GM21717 (cell line): Measurements from ENCODE around the gene ZIC1.
A peak's percentile ranks its signal among the peaks of the same experiment; 100 is the strongest.

Experiments
- ATAC-seq: cut with Tn5 transposase; IDR thresholded peaks from one replicate; pipeline ENCODE4 v1.9.1; 2021; ENCODE audit warnings: mild to moderate bottlenecking, moderate library complexity; ENCODE audit not compliant: unreplicated experiment

The ZIC1 gene

DNA sequence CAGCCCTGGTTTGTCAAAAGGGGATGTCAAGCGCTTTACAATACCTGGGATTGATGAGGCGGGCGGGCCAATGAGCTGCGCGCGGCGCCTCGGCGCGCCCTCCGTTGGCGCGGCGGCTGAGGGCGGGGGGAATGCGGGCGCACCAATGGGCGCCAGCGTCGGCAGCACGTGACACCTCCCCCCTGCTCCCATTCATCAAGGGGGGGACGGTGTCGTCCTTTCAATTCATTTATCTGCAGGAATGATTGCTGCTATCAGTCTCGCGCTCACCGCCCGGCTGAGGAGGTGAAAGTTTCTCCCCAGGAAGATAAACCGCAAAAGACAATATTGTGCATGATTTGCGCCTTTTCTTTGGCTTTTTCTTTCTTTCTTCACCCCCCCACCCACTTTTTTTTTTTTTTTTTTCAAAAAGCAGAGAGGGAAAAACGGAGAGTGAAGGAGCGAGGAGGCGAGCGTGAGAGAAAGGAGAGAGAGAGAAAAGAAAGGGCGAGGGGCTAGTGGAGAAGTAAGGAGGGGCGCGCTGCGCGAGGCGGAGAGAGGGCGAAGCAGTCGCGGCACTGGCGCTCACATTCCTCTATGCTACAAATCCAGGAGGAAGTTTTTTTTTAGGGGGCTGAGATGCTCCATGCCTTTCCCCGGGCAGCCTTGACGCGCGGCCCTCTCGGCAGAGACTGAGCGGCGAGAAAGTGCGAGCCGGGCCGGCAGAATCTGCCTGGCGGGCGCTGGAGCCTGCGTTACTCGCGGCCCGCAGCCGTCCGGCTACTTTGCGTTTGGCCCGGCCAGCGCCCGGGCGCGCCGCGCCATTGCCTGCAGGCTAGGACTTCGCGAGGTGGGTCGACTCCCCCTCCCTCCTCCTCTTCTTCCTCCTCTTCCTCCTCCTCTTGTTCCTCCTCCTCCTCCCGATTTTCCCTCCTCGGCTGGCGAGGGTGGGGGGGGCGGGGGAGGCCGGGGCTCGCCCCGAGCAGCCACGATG is at the start of gene ZIC1:
Gene ZIC1 (plus strand): TSS at position 223 of the 973 bp plus-strand sequence. CDS start 748 bp downstream, at position 971.
- ATAC-seq, result no peak

DNA sequence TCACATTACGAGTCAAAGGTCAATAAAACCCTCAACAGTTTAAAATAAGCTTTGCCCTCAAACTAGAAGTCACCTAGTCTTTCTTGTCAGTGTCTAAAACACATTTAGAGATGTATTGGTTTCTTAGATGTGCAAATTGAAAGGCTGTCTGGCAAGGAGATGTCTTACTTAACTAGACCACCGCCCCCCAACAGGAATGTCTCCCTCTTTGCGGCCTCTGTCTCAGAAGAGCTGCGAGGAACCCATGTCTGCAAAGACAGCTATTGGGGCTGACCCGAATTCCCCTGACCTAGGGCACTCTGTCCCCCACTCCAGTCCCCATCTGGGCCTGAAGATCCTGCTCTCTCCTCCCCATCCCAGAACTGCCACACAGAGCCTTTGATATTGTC is 49.1 kb upstream of the ZIC1 start:
- no peak for ATAC-seq

DNA sequence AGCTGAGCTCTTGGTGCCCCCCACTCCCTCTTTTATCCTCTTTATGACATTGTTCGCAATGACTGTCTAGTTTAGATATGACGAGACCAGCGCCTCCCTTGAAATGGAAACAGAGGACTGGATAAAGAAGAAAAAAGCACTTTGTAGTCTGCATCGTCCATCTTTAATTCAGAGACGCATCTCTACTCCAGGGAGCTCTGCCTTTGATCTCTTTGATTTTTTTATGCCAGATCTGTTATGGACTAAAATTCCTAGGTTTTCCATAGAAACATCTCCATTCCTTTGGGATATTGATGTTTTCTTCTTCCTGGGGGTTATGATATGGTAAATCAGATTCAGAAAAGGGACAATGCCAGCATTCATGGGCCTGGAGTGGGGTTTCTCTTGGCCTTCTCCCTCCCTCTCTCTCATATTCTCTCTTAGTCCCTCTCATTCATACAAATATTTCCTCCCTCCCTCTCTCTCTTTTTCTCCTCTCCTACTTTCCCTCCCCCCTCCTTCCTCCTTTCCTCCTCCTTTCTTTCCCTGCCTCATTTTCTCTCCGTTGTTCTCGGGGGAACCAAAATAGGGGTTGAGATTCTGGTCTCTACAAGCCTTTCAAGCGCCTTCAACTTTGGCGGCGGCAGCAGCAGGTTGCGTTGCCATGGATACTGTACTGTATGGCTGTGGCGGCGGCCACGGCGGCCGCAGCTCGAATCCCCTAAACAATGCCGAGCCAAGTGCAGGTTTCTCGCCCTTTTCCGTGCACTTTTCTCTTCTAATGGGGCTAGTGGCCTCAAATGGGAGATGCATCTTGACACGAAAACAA is 48.3 kb upstream of the ZIC1 start:
- no peak for ATAC-seq

DNA sequence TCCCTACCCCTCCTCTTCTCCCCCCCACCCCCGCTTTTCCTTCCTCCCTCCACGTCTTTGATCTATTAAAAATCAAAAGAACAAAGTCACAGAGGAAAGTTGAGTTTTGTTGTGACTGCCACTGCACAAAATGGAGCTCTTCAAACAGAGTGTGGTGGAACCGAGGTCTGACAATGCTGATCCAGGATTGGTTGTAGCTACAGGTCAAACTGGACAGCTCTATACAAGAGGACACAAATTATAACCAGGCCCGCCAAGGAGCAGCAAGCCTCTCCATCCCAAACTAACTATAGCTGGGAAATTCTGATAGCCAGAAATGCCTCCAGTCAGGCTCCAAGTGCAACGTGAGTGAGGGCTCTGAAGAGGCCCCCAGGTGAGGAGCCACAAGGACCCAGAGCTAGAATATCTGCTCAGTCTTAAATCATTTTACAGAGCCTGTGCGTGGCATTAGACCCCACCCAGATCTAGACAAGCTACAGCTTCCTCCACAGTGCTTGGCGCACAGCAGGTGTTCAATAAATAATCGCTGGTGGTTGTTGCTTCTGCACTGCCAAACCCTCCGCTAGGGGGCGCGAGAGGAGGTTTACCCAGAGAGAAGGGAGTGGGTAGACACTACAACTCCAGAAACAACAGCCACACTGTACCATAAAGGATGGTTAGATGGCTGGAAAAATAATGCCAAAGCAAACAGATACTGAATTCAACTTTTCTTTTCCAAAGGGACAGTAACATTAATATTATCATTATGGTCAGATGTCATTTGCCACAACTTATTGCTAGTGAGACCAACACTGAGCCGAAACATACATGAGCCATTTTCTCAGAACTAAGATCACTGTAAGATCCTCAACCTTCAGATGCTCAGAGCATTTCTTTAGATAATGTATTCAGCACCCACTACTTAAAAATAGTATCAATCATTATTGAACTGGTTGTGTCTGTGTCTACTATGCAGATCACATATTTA is 47.4 kb upstream of the ZIC1 start:
- ATAC-seq, result peak; percentile 74

DNA sequence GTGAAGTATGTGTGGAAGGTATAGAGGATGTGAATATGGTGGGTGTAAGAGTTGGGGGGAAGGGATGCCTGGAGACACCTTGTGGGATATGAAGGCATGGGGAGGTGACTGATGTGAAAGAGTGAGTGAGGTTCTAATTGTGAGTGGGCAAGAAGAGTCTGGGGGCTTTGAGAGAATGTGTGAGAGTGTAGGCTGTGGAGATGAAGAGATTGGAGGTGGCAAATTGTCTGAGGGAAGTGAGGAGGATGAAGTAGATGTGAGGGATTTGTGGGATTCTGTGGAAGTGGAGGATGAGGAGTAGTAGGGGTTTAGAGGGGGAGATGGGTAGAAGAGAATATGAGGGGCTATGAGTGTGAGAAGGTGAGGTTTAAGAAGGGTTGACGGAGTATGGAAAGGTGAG is 44.4 kb upstream of the ZIC1 start:
- no peak for ATAC-seq

DNA sequence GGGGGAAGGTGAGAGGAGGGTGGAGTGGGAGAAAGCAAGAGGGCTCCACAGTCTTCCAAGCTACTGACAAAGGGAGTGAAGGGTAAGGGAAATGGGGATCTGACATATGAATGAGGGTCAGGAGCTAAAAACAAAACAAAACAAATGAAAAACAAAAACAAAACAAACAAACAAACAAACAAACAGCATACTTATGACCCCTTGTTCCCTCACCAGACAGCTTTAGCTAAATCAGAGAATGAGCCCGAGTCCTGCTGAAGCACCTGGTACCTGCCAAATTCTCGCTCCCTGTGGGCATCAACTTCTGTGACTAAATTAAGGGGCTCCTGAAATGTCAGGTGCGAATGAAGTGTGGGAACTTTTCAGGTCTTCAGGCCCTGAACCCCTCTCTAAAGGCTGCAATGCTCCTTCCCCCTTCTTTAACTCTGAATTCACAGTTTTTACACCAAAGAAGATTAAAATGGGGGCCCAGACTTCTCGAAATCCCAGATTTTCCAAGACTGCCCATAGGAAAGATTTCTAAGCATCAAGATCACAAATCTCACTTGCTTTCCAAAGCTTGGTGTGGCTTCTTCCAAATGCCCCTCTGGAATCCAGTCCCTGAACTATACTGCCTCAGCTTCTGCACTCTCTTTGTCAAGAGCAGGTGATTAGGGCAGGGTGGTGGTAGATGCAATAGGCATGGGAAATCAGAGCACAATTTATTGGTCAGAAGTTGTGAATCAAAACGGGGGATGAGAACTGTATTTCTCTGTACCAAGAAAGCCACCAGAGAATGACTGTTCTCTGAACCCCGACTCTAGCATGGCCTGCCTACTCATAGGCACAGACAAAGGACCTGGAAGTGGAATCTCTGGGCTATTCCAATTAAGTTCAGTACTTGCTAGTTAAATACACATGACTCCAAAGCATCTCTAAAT is 43.7 kb upstream of the ZIC1 start:
- no peak for ATAC-seq

DNA sequence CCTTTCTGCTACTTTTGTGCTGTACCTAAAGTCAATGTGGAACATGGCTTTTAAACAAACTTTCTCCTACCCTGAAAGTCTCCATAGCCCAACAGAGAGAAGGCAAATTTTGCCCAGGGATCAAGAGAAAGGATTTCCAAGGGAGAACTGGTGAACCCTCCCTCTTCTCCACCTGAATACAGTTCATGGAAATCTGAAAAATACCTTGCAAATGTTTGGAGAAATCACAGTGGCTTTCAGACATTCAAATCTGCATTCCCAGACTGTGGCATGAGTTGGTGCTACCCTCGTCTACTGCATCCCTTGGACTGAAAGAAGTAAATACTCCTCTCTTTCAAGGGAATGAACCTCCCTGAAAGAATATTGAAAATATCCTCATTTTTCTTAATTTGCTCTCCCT is 41.5 kb upstream of the ZIC1 start:
- ATAC-seq, result no peak

DNA sequence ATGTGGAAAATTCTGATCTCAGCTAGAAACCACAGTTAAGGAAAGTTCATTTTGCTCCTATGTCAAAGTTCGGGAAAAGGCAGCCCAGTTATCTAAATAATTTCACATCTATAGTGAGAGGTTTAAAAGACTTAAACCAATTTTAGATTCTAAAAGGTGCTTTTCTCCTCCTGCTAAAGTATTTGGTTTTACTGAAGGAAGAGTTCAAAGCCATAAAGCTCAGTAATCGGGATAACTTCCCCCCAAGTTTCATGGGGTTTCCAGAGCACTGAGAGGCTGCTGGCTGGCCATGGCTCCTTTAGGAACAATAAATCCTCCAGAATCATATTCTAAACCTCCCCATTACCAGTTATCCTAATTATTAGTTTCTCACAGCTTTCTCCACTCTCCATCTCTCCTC is 41.0 kb upstream of the ZIC1 start:
- ATAC-seq, result no peak

DNA sequence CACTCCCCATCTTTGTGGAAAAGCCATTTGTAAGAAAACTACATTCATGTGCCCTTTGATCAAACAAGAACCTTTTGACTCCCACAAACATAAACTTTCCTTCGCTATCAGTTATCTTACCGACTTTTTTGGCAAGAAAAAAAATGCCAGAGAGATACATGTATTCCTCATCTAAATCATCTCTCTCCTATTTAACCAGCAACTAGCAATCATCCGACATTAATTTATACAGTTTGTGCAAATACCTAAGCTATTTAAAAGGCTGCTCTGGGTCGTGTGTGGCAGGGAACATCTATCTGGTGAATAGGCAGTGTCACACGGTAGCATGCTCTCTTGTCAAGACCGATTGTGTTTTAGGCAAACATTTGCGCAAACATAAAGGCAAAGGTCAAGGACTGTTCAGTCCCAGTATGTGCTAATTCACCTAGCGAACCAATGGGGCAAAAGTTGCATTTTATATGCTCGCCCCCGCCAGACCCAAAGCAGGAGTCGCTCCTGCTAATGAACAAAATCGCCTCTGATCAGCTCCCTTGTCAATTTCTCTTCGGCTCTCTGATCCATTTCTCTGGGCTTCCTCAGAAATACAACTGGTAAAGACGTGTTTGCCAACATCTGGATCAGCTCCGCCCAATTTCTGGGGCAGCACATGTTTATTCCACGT is 40.5 kb upstream of the ZIC1 start:
- ATAC-seq, result no peak

DNA sequence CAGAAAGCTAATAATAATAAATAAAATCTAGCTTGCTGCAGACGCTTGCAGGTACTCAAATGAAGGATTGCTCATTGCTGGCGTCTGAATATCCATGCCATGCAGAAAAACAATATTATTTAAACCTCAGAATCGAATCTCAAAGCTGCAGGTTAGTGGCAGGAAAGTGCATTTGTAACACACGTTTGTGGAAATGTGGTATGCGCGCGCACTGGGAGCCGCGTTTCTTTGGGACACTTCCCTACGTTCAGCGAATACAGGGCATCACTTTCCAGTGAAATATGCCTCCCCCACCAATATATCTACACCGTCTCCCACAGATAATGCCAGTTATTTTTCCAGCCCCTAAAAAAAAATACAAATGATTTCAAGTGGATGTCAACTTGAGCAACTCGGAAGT is 39.9 kb upstream of the ZIC1 start:
- ATAC-seq, result no peak

DNA sequence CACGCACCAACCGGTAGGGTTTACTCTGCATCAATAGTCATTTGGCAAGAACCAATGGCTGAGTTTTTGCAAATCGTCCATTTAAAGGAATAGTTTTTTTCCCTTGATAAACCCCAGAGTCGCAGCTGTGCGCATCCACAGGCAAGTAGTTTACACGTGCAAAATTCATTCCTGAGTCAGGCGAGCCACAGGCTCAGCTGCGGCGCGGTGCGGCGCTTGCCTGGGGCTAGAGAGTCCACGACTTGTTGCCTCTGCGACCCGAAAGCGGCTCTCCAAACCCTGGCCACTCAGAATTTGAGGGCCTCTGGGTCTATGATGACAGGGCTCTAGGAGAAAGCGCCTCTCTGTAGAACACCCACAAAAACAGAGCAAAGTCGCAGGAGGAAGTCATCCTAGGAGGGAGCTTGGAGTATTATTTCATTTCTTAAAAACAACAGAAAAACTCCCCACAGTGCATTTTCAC is 39.5 kb upstream of the ZIC1 start:
- ATAC-seq, result no peak

DNA sequence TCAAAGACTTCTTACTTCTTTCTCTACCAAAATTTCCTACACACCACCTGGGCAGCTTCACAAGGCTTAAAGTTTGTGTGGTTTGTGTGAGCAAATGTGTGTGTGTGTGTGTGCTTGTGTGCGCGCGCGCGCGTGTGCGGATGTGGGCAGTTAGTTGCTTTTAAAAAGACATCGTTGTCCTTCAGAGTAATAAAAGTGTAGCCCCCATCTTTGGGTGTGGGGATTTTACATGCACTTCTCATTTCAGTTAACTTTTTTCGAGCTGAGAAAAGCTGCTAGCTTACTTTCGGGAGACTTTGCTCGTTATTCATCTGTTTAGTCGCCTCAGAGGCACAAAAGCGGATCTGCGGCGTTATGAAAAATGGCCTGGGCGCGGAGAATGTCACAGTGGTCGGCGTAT is 38.8 kb upstream of the ZIC1 start:
- no peak for ATAC-seq

DNA sequence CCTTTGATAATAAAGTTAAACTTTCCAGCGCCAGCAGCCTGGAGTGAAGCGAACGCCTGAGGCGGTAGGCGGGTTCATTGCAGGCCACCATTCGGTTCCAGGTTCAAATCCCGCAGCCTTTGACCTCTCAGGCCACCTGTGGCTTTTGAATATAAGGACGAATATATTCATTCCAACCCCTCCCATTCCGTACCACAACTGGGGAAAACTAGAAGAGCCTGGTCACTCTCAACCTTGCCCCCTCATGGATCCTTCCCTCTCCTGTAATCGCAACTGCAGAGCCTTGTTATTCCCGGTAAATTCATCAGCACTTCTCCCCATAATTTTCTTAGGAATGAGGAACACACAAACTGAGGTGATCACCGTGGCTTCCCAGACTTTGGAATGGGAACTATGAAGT is 38.0 kb upstream of the ZIC1 start:
- ATAC-seq, result no peak

DNA sequence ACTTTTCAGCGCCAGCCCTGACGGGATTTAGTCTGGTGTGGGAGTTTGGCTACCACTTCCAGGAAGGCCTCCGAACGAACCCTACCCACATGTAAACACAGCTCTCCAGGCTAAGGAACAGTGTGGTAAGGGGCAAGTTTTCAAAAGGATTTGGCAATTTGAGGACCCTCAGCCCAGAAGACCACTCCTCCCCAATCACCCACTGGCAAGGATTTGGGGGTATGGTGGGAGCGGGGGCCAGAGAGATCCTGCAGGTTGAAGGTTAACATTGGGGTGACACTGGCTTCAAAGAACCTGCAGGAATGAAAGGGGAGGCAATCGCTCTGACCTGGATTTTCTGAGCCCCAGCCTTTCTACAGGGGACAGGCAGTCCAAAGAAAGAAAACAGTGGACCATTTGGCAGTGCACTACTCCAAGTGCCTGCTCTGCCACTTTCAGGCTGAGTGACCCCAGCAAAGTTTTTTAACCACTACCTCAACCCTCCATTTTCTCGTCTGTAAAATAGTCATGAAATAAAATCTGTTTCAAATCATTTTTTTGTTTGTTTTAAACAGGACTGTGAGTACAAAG is 37.3 kb upstream of the ZIC1 start:
- no peak for ATAC-seq

DNA sequence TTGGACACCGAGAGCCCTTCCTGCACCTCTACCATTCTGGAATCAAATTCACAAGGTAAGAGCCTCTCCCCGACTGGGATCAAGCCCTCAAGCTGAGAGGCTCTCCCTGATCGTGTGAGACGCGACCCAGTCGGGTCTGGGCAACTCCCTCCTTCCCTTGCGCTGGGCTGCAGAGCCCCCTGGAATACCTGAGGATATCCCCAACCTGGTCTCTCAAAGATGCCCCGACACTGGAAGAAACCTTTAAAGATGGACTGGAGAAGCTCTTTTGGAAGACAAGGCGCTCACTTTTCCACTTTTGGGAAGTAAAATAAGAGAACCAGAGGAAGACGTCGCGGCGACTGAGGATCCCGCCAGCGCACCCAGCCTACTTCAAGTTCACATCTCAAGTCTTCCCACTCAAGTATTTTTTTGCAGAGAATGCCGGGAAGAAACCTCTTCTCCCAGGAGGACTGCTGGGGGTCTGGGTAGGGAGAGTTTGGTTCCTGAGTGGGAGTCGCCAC is 36.6 kb upstream of the ZIC1 start:
- ATAC-seq, result no peak

DNA sequence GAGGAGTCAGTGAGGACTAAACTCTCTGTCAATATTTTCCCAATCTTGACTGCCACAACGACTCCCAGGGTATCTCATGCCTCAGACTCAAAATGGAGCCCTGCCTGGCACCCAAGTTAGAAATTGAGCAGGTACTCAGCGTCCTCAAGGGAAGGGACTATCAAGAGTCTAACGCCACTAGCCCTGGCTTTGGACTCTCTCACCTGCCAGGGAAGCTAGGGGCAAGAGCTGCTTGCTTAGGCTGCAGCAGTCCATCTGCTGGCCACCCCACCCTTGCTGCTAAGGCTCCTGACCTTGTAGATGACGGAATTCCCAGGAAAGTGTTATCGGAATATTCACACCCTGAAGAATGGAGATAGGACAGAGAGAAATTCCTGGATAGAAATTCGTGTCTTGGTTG is 35.9 kb upstream of the ZIC1 start:
- ATAC-seq, result no peak

DNA sequence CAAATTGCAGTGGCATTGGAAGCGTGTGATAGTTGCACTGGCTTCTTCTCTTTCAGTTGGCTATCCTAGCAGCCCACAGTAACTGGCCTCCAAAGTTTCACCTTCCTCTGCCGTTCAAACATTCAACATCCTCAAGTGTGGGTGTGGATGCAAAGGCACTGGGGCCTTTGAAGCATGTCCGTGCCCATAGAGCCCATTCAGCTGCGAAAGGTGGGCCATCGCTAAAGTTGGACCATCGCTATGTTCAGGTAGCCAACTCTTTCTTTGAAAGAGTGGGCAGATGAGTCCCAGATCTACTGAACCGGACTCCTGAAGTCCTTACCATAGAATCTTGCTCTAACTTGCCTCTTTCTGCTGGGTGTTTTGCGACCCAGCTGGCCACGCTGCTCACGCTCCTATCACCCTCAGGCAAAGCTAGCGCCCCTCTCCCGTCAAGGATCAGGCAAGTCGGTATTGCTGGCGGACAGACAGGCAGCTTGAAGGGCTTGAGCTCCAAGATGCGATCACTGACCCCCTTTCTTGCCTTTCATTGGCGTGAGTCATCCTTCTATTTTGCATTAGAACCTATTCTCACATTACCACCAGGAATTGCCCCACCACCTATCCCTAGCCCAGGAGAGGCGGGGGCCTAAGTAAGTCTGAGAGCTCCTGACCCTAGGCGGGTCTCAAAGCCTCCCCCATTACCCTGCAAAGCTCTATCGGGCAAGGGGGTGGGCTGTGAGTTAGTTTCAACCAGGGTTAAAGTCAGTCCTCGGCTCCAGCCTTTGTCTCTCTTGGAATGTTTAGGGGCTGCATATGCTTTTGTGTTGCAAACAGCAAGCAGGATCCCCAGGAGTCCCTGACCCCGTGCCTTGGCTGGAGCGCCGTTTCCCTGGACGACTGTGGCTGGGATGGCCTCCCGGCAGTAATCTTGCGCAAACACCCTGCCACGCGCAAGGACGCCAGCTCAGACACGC is 31.5 kb upstream of the ZIC1 start:
- ATAC-seq, result no peak
